ENCODE measurements around the gene GRPR.
"Not testable (repeated sequence)": the region's sequence is repeated elsewhere in the genome, so short reads cannot be mapped to it uniquely, and the experiment has no call there.

The GRPR gene

DNA sequence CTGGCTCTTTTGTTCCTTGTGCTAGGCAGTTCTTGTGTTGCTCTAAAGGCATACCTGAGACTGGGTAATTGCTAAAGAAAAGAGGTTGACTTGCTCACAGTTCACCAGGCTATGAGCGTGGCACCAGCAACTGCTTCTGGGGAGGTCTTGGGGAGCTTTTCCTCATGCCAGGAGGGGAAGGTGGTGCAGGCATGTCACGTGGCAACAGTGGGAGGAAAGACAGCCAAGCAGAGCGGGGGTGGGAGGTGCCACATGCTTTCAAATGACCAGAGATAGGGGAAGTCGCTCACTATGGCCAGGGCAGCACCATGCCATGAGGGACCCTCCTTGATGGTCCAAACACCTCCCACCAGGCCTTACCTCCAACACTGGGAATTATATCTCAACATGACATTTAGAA is 48.6 kb downstream of the GRPR start:
- H3K4me3 Mint-ChIP-seq: no peak overlapping the region
- no peak overlapping the region for H3K27ac Mint-ChIP-seq
- H3K27me3 Mint-ChIP-seq (ENCODE audit: low read depth): peaks cover 4% of the 10 kb centered on the region
- H3K4me1 Mint-ChIP-seq: no peaks in the 10 kb centered on the region
- TF ChIP-seq, protein P1, sequence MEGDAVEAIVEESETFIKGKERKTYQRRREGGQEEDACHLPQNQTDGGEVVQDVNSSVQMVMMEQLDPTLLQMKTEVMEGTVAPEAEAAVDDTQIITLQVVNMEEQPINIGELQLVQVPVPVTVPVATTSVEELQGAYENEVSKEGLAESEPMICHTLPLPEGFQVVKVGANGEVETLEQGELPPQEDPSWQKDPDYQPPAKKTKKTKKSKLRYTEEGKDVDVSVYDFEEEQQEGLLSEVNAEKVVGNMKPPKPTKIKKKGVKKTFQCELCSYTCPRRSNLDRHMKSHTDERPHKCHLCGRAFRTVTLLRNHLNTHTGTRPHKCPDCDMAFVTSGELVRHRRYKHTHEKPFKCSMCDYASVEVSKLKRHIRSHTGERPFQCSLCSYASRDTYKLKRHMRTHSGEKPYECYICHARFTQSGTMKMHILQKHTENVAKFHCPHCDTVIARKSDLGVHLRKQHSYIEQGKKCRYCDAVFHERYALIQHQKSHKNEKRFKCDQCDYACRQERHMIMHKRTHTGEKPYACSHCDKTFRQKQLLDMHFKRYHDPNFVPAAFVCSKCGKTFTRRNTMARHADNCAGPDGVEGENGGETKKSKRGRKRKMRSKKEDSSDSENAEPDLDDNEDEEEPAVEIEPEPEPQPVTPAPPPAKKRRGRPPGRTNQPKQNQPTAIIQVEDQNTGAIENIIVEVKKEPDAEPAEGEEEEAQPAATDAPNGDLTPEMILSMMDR (IDR thresholded peaks at IDR 0.05; ENCODE audit: unreplicated experiment in 3 of 3): no peak
- H3K9me3 Mint-ChIP-seq: no peaks in the 10 kb centered on the region
- H3K36me3 Mint-ChIP-seq (ENCODE audit: low read depth): no peaks in the 10 kb centered on the region

DNA sequence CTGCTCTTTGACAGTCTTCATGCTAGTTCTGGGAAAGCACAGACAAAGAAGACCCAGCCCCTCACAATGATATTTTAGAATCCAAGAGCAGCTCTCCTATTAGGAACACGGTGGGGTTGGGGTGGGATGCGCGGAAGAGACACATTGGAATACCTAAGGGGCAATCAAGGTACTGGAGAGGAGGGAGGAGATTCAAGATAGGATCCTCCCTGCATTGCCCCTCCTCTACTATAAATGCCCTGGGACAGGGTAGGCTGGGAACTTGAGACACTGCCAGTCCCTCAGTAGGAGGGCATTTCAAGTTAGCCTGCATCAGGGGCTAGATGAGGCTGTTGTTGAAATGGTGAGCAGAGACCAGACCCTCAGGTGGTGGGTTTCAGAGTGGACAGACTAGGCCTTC is 49.0 kb downstream of the GRPR start:
- Mint-ChIP-seq H3K4me1 (no peaks in the 10 kb centered on the region), H3K36me3 (ENCODE audit: low read depth) (no peaks in the 10 kb centered on the region), H3K9me3 (no peaks in the 10 kb centered on the region), H3K4me3 (no peak overlapping the region), H3K27ac (no peak overlapping the region), H3K27me3 (ENCODE audit: low read depth) (peaks cover 4% of the 10 kb centered on the region)
- TF ChIP-seq, protein P1 (IDR thresholded peaks at IDR 0.05; ENCODE audit: unreplicated experiment in 3 of 3): no peak

DNA sequence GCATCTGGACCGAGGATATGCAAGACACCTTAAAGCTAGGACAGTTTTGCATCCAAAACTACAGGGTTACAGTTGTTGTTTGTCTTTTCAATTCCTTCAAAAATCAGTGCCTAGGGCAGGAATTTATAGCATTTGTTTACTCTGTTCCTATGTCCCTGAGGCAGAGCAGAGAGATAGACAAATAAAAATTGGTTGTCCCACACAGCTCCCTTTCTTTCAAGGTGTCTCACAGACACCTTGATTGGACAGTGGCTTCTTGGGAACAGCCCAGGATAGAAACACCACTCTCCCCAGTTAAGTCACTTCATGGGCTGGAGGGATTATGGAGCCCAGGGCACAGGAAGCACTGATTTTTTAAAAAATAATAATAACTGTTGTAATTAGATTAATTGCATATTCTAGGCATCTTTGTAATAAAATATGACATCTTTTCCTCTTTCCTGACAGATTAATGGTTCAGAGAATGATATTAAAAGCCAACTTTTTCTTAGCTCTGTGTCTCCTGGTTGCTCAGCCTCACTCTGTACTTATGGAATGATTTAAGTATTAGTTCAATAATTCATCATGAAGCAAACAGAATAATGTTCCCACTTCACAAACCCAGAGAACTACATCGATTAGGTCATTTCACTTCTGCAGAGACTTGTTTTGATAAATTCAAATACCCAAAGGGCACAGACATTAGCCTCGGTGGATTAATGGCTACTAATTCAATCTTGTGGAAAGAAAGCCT is 52.1 kb downstream of the GRPR start:
- Mint-ChIP-seq H3K4me1 (no peaks in the 10 kb centered on the region), H3K27me3 (ENCODE audit: low read depth) (peaks cover 4% of the 10 kb centered on the region), H3K9me3 (no peaks in the 10 kb centered on the region), H3K36me3 (ENCODE audit: low read depth) (no peaks in the 10 kb centered on the region), H3K27ac (no peak overlapping the region), H3K4me3 (no peak overlapping the region)
- TF ChIP-seq, protein P1 (IDR thresholded peaks at IDR 0.05; ENCODE audit: unreplicated experiment in 3 of 3): no peak

DNA sequence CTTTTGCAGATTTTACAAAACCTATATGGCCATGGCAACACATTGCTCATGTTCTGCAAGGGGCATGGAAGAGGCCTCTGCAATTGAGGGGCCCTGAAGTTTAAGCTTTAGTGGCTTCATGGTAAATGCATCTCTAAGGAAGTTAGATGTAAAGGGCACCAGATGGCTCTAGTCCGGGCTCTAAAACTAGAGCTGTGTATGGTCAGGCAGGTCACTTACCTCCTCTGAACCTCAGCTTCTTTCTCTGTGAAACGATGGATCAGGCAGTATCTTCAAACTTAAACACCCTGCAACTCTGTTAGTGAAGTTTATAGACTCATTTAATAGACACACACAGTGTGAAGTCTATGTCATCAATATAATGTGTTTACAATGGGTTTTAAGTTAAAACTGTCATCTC is 53.9 kb downstream of the GRPR start:
- no peak overlapping the region for H3K27ac Mint-ChIP-seq
- no peaks in the 10 kb centered on the region for H3K36me3 Mint-ChIP-seq (ENCODE audit: low read depth)
- no peaks in the 10 kb centered on the region for H3K4me1 Mint-ChIP-seq
- TF ChIP-seq, protein P1 (IDR thresholded peaks at IDR 0.05; ENCODE audit: unreplicated experiment in 3 of 3): no peak
- no peak overlapping the region for H3K4me3 Mint-ChIP-seq
- no peaks in the 10 kb centered on the region for H3K9me3 Mint-ChIP-seq
- peaks cover 4% of the 10 kb centered on the region for H3K27me3 Mint-ChIP-seq (ENCODE audit: low read depth)

DNA sequence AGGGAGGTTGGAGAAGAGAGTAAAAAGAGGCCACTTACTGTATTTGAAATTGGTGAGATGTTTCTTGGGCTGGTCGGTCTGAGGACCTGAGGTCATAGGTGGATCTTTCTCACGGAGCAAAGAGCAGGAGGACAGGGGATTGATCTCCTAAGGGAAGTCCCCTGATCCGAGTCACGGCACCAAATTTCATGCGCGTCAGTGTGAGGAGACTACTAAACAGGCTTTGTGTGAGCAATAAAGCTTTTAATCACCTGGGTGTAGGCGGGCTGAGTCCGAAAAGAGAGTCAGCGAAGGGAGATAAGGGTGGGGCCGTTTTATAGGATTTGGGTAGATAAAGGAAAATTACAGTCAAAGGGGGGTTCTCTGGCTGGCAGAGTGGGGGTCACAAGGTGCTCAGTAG is 60.5 kb downstream of the GRPR start:
- H3K27ac Mint-ChIP-seq; H3K27me3 Mint-ChIP-seq (ENCODE audit: low read depth); H3K36me3 Mint-ChIP-seq (ENCODE audit: low read depth); H3K4me3 Mint-ChIP-seq; H3K4me1 Mint-ChIP-seq: not testable (repeated sequence)
- H3K9me3 Mint-ChIP-seq: peaks cover 12% of the 10 kb centered on the region

DNA sequence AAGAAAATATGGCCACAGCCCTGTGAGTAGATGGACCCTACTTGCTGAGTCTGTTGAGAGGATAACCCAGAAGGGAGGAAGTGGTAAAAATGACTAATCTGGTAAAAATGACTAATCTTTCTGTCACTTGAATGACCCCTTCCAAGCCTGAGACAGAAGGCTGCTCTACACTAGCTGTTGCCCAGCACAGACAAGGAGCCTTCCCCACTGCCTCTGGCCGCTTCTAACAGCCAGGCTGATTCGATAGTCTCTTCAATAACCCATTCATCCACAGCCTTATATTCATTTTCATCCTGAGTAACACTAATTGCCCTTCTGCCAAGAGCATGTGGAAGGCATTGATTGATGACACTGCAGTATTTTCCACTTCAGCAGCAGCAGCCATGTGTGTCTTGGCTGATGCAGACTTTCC is 62.4 kb downstream of the GRPR start:
- H3K27me3 Mint-ChIP-seq (ENCODE audit: low read depth): peaks cover 8% of the 10 kb centered on the region
- no peak overlapping the region for H3K4me3 Mint-ChIP-seq
- TF ChIP-seq, protein P1 (IDR thresholded peaks at IDR 0.05; ENCODE audit: unreplicated experiment in 3 of 3): no peak
- H3K9me3 Mint-ChIP-seq: peaks cover 12% of the 10 kb centered on the region
- no peaks in the 10 kb centered on the region for H3K36me3 Mint-ChIP-seq (ENCODE audit: low read depth)
- no peak overlapping the region for H3K27ac Mint-ChIP-seq
- peaks cover 5% of the 10 kb centered on the region for H3K4me1 Mint-ChIP-seq
